OCI-LY3 (cell line): Measurements from ENCODE around the gene CACNB1.
"Not testable (repeated sequence)": the region's sequence is repeated elsewhere in the genome, so short reads cannot be mapped to it uniquely, and the experiment has no call there.

Source experiments
- H2AFZ ChIP-seq: fragments of 200-600, 300-600 bp; shearing (Covaris generic); 2 replicates; pipeline ENCODE4 v1.6.0; 2014; ENCODE audit warnings: antibody characterized with exemption, low read depth, low read length
- H3K27ac ChIP-seq: fragments of 200-600, 300-600 bp; sonication (generic); 2 replicates; pipeline ENCODE4 v1.5.1; 2014; ENCODE audit warnings: mild to moderate bottlenecking, low read length, moderate library complexity, mixed read lengths
- H3K27me3 ChIP-seq: fragments of 200-600, 300-600 bp; sonication (generic); 2 replicates; pipeline ENCODE4 v1.6.1; 2014; ENCODE audit warnings: low read depth, low read length, mixed read lengths
- H3K36me3 ChIP-seq: fragments of 200-600, 300-600 bp; sonication (generic); replicated peaks from 2 replicates; pipeline ENCODE3; 2014; ENCODE audit warnings: low read depth, low read length, mixed read lengths
- H3K4me1 ChIP-seq: fragments of 300-600, 200-600 bp; sonication (generic); 2 replicates; pipeline ENCODE4 v1.6.1; 2014; ENCODE audit warnings: low read length, mixed read lengths
- H3K4me2 ChIP-seq: fragments of 200-600, 300-600 bp; sonication (generic); 2 replicates; pipeline ENCODE4 v1.6.1; 2014; ENCODE audit warnings: low read length, mixed read lengths
- H3K4me3 ChIP-seq: fragments of 300-600, 200-600 bp; sonication (generic); 2 replicates; pipeline ENCODE4 v1.5.1; 2014; ENCODE audit warnings: antibody characterized with exemption, mild to moderate bottlenecking, low read length, moderate library complexity
- H3K79me2 ChIP-seq: fragments of 300-600, 200-600 bp; shearing (Covaris generic); 2 replicates; pipeline ENCODE4 v1.6.1; 2014; ENCODE audit warnings: mild to moderate bottlenecking, low read length, mixed read lengths
- H3K9ac ChIP-seq: fragments of 300-600, 200-600 bp; shearing (Covaris generic); 2 replicates; pipeline ENCODE4 v1.6.0; 2014; ENCODE audit warnings: mild to moderate bottlenecking, low read length, moderate library complexity
- H3K9me3 ChIP-seq: fragments of 200-600, 300-600 bp; shearing (Covaris generic); 2 replicates; pipeline ENCODE4 v1.6.1; 2014; ENCODE audit warnings: low read length, mixed read lengths; ENCODE audit not compliant: insufficient read depth
- H4K20me1 ChIP-seq: fragments of 200-600, 300-600 bp; sonication (generic); 2 replicates; pipeline ENCODE4 v1.6.1; 2016; ENCODE audit warnings: low read length, mixed read lengths; ENCODE audit not compliant: insufficient read depth
- EZH2phosphoT487 ChIP-seq: fragments of 200-600 bp; shearing (Covaris generic); IDR thresholded peaks from 2 replicates; pipeline ENCODE4 v1.6.1; 2018; ENCODE audit warnings: antibody characterized with exemption, mixed run types, low read depth
- TF ChIP-seq, protein P1 (sequence below): fragments of 200-600, 300-600 bp; sonication (generic); IDR thresholded peaks from 2 replicates; pipeline ENCODE4 v1.5.1; 2014; ENCODE audit warnings: antibody characterized with exemption, low read length, low read depth

CACNB1 gene

DNA sequence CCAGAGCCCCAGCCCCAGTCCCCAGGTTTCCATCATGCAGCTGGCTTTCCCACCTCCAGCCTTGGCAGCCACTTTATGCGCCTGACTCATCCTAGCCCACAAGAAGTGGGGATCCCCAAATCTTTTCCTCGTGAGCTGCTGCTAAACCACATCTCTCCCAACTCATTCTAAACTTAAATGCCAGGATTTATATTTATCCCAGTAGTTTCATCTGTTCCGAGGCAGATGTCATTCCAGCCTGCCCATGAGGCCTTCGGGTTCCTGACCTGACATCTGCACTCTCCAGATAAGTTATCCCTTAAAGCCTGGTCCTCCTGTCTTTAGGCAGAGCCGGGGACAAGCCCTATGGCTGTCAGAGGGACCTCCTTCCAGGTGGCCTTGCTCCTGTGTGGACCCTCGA is 62.6 kb downstream of the CACNB1 start:
- peaks cover 9% of the 10 kb centered on the region for H3K4me1 ChIP-seq
- no peaks in the 10 kb centered on the region for H4K20me1 ChIP-seq
- TF ChIP-seq, protein P1, sequence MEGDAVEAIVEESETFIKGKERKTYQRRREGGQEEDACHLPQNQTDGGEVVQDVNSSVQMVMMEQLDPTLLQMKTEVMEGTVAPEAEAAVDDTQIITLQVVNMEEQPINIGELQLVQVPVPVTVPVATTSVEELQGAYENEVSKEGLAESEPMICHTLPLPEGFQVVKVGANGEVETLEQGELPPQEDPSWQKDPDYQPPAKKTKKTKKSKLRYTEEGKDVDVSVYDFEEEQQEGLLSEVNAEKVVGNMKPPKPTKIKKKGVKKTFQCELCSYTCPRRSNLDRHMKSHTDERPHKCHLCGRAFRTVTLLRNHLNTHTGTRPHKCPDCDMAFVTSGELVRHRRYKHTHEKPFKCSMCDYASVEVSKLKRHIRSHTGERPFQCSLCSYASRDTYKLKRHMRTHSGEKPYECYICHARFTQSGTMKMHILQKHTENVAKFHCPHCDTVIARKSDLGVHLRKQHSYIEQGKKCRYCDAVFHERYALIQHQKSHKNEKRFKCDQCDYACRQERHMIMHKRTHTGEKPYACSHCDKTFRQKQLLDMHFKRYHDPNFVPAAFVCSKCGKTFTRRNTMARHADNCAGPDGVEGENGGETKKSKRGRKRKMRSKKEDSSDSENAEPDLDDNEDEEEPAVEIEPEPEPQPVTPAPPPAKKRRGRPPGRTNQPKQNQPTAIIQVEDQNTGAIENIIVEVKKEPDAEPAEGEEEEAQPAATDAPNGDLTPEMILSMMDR, result no peak
- no peak for TF ChIP-seq EZH2phosphoT487
- no peak overlapping the region for H3K9ac ChIP-seq
- H3K4me3 ChIP-seq, result no peak overlapping the region
- H3K9me3 ChIP-seq, result no peaks in the 10 kb centered on the region
- no peak overlapping the region for H2AFZ ChIP-seq
- H3K36me3 ChIP-seq, result no peaks in the 10 kb centered on the region
- H3K27ac ChIP-seq, result no peak overlapping the region
- no peak overlapping the region for H3K4me2 ChIP-seq
- peaks cover 13% of the 10 kb centered on the region; the same call in 1 of the 2 replicates for H3K27me3 ChIP-seq
- no peaks in the 10 kb centered on the region for H3K79me2 ChIP-seq

DNA sequence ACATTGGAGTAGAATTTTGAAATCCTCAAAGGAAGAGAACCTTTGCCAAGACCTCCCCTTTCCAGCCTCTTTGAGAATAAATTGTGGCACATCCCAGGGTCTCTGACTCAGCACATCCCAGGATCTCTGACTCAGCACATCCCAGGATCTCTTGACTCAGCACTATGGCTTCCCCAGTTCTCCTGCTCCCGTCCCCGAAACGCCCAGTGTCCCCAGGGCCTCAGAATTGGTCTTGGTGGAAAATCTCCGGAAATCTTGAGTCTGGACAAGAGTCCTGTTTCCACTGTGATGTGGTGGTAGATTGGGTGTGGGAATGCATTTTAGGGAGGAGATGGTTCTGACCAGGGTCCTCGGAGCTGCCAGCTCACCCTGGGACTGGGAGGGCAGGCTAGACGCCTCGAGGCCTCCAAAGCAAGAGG is 65.3 kb downstream of the CACNB1 start:
- TF ChIP-seq EZH2phosphoT487, result no peak
- TF ChIP-seq, protein P1, result no peak
- H3K79me2 ChIP-seq, result no peaks in the 10 kb centered on the region
- H3K4me2 ChIP-seq, result no peak overlapping the region
- no peak overlapping the region for H3K4me3 ChIP-seq
- H3K27me3 ChIP-seq, result peaks cover 13% of the 10 kb centered on the region; the same call in 1 of the 2 replicates
- H3K36me3 ChIP-seq, result no peaks in the 10 kb centered on the region
- no peaks in the 10 kb centered on the region for H3K9me3 ChIP-seq
- no peaks in the 10 kb centered on the region for H3K4me1 ChIP-seq
- H2AFZ ChIP-seq, result no peak overlapping the region
- no peaks in the 10 kb centered on the region for H4K20me1 ChIP-seq
- no peak overlapping the region for H3K27ac ChIP-seq
- H3K9ac ChIP-seq, result no peak overlapping the region

DNA sequence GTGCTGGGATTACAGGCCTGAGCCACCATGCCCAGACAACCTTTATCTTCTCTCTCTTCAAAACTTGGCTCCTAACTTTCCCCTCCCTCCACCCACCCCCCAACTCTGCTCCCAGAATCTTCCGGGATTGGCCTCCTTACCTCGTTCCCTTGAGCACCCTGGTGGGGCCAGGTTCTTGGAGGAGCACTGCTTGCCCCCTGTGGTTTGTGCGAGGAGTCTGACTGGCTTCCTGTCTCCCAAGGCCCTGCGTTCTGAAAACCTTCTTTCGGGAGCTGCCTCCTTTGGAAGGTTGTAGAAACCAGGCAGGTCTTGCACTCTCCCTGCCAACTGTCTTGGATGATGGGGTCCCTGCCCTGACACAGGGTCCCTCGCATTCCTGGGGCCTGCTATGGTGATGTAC is 65.9 kb downstream of the CACNB1 start:
- H3K27ac ChIP-seq, result no peak overlapping the region

DNA sequence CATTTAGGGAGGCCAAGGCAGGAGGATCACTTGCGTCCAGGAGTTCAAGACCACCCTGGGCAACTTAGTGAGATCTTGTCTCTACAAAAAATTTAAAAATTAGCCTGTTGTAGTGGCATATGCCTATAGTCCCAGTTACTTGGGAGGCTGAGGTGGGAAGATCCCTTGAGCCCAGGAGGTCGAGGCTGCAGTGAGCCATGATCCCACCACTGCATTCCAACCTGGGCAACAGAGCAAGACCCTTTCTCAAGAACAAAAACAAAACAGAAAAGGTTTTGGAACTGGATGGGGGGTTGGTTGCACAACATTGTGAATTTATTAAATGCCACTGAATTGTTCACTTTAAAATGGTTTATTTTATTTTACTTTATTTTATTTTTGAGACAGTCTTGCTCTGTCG is 67.3 kb downstream of the CACNB1 start:
- Histone ChIP-seq H3K4me2 (no peak overlapping the region), H3K27me3 (no peaks in the 10 kb centered on the region), H3K79me2 (no peaks in the 10 kb centered on the region), H3K4me3 (no peak overlapping the region), H3K4me1 (no peaks in the 10 kb centered on the region), H3K27ac (no peak overlapping the region), H3K9me3 (no peaks in the 10 kb centered on the region), H2AFZ (no peak overlapping the region), H3K36me3 (no peaks in the 10 kb centered on the region), H4K20me1 (no peaks in the 10 kb centered on the region), H3K9ac (no peak overlapping the region)
- TF ChIP-seq EZH2phosphoT487, result no peak
- TF ChIP-seq, protein P1, result no peak

More for the DNA sequence above, 65.9 kb downstream of the CACNB1 start:
- no peak overlapping the region for H2AFZ ChIP-seq
- no peak overlapping the region for H3K4me3 ChIP-seq
- no peak overlapping the region for H3K9ac ChIP-seq
- no peaks in the 10 kb centered on the region for H3K36me3 ChIP-seq
- H3K4me2 ChIP-seq, result no peak overlapping the region
- H3K27me3 ChIP-seq, result peaks cover 8% of the 10 kb centered on the region; the same call in 1 of the 2 replicates
- no peak for TF ChIP-seq EZH2phosphoT487
- TF ChIP-seq, protein P1, result no peak
- H3K9me3 ChIP-seq, result no peaks in the 10 kb centered on the region
- no peaks in the 10 kb centered on the region for H3K4me1 ChIP-seq
- no peaks in the 10 kb centered on the region for H3K79me2 ChIP-seq
- no peaks in the 10 kb centered on the region for H4K20me1 ChIP-seq

DNA sequence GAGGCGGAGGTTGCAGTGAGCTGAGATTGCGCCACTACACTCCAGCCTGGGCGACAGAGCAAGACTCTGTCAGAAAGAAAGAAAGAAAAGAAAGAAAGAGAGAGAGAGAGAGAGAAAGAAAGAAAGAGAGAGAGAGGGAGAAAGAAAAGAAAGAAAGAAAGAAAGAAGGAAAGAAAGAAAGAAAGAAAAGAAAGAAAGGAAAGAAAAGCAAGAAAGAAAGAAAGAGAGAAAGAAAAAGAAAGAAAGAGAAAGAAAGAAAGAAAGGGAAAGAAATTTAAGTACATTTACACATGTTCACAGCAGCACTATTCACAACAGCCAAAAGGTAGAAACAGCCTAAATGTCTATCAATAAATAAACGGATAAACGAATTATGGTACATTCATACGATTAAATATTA is 67.9 kb downstream of the CACNB1 start:
- not testable (repeated sequence) for H2AFZ ChIP-seq, H3K9ac ChIP-seq, H3K27me3 ChIP-seq, H3K4me3 ChIP-seq, H4K20me1 ChIP-seq, H3K9me3 ChIP-seq, H3K4me2 ChIP-seq, H3K27ac ChIP-seq, H3K4me1 ChIP-seq, H3K79me2 ChIP-seq, H3K36me3 ChIP-seq
